ENCODE results near the gene MDM2. TPM values are rescaled to one million over a fixed set of nuclear protein-coding genes. Genes with fewer than 3 reads are reported as not detected.
A peak's percentile ranks its signal among the peaks of the same experiment; 100 is the strongest.
"Not testable (repeated sequence)": the region's sequence is repeated elsewhere in the genome, so short reads cannot be mapped to it uniquely, and the experiment has no call there.

The MDM2 gene
- total RNA-seq, 1 donor from 2014 or later, result 38.1 TPM

DNA sequence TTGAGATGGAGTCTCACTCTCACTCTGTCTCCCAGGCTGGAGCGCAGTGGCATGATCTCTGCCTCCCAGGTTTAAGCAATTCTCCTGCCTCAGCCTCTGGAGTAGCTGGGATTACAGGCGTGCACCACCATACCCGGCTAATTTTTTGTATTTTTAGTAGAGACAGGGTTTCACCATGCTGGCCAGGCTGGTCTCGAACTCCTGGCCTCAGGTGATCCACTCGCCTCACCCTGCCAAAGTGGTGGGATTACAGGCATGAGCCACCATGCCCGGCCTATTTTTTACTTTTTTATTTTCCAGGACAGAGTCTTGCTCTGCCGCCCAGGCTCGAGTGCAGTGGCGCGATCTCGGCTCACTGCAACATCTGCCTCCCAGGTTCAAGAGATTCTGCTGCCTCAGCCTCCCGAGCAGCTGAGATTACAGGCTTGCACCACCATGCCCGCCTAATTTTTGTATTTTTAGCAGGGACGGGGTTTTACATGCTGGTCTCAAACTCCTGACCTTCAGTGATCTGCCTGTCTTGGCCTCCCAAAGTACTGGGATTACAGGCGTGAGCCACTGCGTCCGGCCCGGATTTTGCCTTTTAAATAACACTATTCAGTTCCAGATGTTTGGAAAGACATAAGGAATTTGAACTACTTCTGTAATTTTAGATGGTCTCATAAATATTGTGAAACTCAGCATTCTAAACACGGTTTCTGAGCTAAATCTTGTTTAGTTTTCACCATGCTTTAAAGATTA lies 4.9 kb upstream of the MDM2 start:
- intact Hi-C loops (cut with DNase I); DNase-seq; ATAC-seq (ENCODE audit: poor library complexity): not testable (repeated sequence)

DNA sequence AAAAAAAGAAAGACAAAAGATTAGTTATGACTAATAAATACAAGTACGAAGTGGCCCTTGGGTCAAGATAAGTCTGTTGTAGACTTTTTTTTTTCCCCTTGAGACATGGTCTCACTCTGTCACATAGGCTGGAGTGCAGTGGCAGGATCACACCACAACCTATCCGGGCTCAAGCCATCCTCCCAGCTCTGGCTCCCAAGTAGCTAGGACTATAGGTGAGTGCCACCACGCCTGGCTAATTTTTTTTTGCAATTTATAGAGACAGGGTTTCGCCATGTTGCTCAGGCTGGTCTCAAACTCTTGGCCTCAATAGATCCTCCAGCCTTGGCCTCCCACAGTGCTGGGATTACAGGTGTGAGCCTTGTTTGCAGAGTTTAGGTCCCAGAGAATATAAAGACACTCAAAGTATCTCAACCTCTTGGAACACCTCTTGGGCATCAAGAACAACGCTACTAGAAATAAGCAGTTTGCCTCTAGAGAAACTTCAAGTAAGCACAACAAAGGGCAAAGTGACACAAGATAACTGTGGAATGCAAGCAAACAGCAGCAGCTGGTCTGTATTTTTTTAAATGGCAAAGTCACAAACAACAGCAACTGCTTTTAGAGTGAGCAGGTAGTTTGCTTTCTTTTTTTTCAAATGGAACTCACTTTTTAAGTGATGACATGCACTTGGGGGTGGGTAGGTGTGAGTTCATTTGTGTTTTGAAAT lies 3.9 kb upstream of the MDM2 start:
- DNase-seq (no peak), ATAC-seq (ENCODE audit: poor library complexity) (no peak)
- intact Hi-C loops (cut with DNase I), result no loop called here

DNA sequence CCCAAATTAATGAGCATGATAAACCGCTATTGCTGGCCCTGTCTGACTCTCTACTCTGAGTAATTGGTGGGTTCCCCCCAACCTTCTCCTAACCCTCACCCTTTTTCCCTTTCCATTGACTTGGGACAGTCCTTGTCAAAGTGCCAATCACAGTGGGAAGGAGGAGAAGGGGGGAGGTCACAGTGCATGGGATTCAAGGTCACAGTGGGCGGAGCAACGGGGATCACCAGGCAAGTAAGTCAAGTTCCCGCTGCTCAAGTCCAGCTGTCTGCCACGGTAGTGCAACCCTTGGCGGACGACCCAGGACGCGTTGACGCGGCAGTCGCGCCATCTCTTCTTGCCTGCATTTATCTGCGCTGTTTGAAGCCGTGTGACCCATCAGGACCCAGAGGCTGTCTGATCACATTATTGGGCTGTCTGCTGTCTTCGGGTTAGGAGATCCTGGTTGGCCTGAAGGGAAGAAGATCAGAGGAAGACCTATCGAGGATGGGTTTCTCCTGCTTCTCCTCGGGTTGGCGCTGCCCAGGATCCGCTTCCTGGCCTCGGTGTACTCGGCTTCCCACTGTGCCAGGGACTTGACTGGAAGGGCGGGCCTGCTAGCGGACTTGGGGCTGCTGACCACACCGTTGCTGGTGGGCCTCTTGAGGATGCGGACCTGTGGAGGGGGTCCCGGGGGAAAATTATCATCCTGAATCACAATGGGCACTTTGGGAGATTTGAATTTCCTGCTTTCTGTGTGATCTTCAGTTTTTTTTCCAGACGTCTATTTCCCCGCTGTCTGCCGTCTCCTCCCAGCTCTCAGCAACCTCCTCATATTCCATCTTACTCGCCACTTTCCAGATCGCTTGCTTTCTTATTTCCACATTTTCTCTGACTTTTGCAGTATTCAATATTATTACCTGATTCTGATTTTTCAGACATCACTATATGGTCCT lies 3.1 kb upstream of the MDM2 start:
- ATAC-seq (ENCODE audit: poor library complexity), result no peak
- intact Hi-C loops (cut with DNase I), result no loop called here

DNA sequence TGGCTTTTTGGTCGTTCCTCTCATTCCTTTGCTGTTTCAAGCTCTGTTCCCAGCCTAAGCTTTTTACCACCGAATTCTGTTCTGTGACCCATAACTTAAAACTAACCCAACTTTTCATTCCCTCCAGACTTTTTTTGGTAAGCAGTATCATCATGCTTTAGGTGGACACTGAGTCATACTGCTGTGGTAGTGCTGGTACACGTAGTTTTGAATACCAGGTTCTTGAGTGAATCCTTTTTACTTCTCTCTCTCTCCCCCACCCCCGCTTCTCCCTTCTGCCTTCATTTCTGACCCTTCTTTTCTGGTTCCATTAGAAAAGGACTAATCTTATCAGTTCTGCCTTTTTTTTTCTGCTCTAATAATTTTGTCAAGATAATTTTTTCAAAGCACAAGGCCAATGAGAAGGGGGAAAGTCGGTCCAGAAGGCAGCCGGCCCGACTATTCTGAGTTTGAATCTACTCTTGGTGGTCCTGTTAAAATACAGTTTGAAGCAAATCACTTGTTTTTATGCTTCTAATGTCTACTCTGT lies 2.3 kb upstream of the MDM2 start:
- ATAC-seq (ENCODE audit: poor library complexity) (no peak), DNase-seq (no peak)
- intact Hi-C loops (cut with DNase I), result no loop called here

More for the DNA sequence above, 3.1 kb upstream of the MDM2 start:
- DNase-seq, result no peak

DNA sequence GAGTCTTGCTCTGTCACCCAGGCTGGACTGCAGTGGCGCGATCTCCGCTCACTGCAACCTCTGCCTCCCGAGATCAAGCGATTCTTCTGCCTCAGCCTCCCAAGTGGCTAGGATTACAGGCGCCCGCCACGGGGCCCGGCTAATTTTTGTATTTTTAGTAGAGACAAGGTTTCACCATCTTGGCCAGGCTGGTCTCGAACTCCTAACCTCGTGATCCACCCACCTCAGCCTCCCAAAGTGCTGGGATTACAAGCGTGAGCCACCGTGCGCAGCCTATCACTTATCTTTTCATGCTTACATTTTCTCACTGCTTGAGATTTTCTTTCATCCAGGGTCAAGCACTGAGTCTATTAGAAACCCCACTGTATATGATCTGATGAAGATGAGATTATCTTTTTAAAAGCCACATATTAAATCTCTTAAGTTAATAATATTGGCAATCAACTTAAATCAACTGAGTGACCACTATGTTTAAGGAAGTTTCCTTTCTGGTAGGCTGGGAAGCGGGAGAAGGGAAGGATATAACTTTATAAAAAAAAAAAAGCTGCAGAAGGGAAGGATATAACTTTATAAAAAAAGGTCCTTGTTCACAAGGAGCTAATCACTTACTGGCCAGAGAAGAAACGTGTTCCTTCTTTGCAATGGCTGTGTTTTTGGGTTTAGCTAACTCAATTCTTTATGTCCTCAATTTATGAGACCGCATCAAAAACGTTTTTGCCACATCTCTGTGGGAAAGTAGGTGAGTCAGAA lies 1.3 kb upstream of the MDM2 start:
- intact Hi-C loops (cut with DNase I), result no loop called here
- ATAC-seq (ENCODE audit: poor library complexity) (no peak), DNase-seq (no peak)

- intact Hi-C loops (cut with DNase I); DNase-seq: not testable (repeated sequence)
Observed at GRCh38 chr12:68807274-68807575, 752 bp upstream of the MDM2 start.

DNA sequence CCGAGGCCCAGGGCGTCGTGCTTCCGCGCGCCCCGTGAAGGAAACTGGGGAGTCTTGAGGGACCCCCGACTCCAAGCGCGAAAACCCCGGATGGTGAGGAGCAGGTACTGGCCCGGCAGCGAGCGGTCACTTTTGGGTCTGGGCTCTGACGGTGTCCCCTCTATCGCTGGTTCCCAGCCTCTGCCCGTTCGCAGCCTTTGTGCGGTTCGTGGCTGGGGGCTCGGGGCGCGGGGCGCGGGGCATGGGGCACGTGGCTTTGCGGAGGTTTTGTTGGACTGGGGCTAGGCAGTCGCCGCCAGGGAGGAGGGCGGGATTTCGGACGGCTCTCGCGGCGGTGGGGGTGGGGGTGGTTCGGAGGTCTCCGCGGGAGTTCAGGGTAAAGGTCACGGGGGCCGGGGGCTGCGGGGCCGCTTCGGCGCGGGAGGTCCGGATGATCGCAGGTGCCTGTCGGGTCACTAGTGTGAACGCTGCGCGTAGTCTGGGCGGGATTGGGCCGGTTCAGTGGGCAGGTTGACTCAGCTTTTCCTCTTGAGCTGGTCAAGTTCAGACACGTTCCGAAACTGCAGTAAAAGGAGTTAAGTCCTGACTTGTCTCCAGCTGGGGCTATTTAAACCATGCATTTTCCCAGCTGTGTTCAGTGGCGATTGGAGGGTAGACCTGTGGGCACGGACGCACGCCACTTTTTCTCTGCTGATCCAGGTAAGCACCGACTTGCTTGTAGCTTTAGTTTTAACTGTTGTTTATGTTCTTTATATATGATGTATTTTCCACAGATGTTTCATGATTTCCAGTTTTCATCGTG lies 612 bp downstream of the MDM2 start:
- intact Hi-C loops (cut with DNase I), result no loop called here
- DNase-seq, result peak; percentile 81
- peak; percentile 75 for ATAC-seq (ENCODE audit: poor library complexity)

More at GRCh38 chr12:68807274-68807575, 752 bp upstream of the MDM2 start:
- not testable (repeated sequence) for ATAC-seq (ENCODE audit: poor library complexity)

- ATAC-seq (ENCODE audit: poor library complexity), result no peak
- intact Hi-C loops (cut with DNase I), result loop anchor here (10.0 kb wide), 1 partner anchor 65 kb away; the partner anchor contains the start of gene SLC35E3
- DNase-seq, result no peak
Observed at GRCh38 chr12:68809190-68810026, 1.4 kb downstream of the MDM2 start.

DNA sequence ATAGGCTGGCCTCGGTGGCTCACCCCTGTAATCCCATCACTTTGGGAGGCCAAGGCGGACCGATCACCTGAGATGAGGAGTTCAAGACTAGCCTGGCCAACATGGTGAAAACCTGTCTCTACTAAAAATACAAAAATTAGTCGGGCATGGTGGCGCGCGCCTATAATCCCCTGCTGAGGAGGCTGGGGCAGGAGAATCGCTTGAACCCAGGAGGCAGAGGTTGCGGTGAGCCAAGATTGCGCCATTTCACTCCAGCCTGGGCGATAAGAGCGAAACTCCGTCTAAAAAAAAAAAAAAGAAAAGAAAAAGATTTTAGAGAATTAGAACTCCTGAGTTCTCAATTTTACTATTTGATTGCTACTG lies 2.0 kb downstream of the MDM2 start:
- intact Hi-C loops (cut with DNase I), result loop anchor here (10.0 kb wide), 1 partner anchor 65 kb away; the partner anchor contains the start of gene SLC35E3
- DNase-seq; ATAC-seq (ENCODE audit: poor library complexity): not testable (repeated sequence)

GRCh38 chr12:68811573-68811972 lies 3.6 kb downstream of the MDM2 start:
- ATAC-seq (ENCODE audit: poor library complexity); DNase-seq: not testable (repeated sequence)
- intact Hi-C loops (cut with DNase I), result loop anchor here (10.0 kb wide), 1 partner anchor 67 kb away; the partner anchor contains the start of gene SLC35E3

DNA sequence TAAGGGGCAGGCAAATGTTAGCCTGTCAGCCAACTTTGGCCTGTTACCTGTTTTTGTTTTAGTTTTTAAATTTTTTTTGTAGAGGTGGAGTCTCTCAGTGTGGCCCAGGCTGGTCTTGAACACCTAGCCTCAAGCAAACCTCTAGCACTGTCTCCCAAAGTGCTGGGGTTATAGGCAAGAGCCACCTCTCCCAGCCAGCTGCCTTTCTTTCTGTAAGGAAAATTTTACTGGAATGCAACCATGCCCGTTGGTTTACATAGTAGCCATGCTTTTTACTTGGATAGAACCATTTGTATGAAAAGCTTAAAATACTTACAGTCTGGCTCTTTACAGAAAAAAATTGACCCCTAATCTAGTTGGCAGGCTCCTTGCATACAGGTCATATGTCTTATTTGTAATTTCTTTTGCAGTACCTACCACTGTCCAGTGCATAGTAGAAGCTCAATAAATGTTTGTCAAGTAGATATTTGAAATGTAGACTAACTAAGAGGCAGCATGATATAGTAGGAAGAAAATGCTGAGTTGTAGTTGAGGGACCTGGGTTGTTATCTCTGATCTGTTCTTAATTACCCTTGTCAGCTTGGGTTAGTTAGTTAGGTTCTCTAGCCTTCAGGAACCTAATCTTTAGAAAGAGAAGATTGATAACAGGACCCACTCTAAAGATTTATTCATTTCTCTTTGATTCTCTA lies 4.7 kb downstream of the MDM2 start:
- no peak for ATAC-seq (ENCODE audit: poor library complexity)
- intact Hi-C loops (cut with DNase I), result loop anchor here (10.0 kb wide), 1 partner anchor 68 kb away; the partner anchor contains the start of gene SLC35E3
- DNase-seq, result no peak

- ATAC-seq (ENCODE audit: poor library complexity), result no peak
- no peak for DNase-seq
- intact Hi-C loops (cut with DNase I), result loop anchor here (10.0 kb wide), 1 partner anchor 68 kb away; the partner anchor contains the start of gene SLC35E3
Observed at GRCh38 chr12:68813242-68813593, 5.2 kb downstream of the MDM2 start.

- intact Hi-C loops (cut with DNase I), result loop anchor here (10.0 kb wide), 1 partner anchor 70 kb away; the partner anchor contains the start of gene SLC35E3
- ATAC-seq (ENCODE audit: poor library complexity) (no peak), DNase-seq (no peak)
Observed at GRCh38 chr12:68814490-68815231, 6.7 kb downstream of the MDM2 start.

DNA sequence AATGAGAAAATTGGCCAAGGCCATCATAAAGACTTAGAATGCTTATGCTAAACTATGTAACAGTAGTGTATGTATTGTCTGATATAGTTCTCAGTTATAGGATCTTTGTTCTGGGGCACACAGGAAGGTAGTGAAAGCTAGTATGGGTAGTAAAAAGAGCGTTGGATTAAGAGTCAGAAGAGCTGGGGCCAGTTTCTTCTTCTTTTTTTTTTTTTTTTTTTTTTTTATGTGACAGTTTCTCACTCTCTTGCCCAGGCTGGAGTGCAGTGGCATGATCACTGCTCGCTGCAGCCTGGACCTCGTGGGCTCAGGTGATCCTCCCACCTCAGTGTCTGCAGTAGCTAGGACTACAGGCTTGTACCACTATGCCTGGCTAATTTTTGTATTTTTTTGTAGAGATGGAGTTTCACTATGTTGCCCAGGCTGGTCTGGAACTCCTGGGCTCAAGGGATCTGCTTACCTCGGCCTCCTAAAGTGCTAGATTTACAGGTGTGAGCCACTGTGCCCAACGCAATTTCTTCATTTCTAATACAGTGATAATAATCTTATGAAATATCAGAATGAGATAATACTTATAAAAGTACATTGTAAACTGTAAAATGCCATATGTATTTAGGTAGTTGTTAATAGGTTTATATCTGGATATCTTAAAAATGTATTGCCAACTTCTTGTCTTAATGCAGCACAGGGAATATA lies 7.4 kb downstream of the MDM2 start:
- ATAC-seq (ENCODE audit: poor library complexity) (no peak), DNase-seq (no peak)
- intact Hi-C loops (cut with DNase I), result loop anchor here (10.0 kb wide), 1 partner anchor 71 kb away; the partner anchor contains the start of gene SLC35E3

Data from Right ventricle myocardium superior (tissue), 1 donor.